Loucy (cell line): ENCODE data around the gene DUSP22.

Experiments used
- H2AFZ ChIP-seq: fragments of 200-600 bp; sonication (generic); 2 replicates; pipeline ENCODE4 v1.6.0; 2016; ENCODE audit warnings: antibody characterized with exemption, mild to moderate bottlenecking, low read length, moderate library complexity
- H3F3A ChIP-seq: fragments of 200-600 bp; 2 replicates; pipeline ENCODE4 v1.6.0; 2016; ENCODE audit warnings: antibody characterized with exemption, low read depth, mild to moderate bottlenecking
- H3K27me3 ChIP-seq: fragments of 200-600 bp; sonication (generic); 2 replicates; pipeline ENCODE4 v1.6.1; 2014; ENCODE audit warnings: low read length, mild to moderate bottlenecking; ENCODE audit not compliant: insufficient read depth, poor library complexity, severe bottlenecking
- H3K36me3 ChIP-seq: fragments of 200-600 bp; sonication (generic); 2 replicates; pipeline ENCODE4 v1.6.1; 2016; ENCODE audit warnings: low read length; ENCODE audit not compliant: insufficient read depth
- H3K4me1 ChIP-seq: fragments of 200-600 bp; sonication (generic); 2 replicates; pipeline ENCODE4 v1.5.1; 2014; ENCODE audit warnings: low read length, mild to moderate bottlenecking; ENCODE audit not compliant: insufficient read depth, poor library complexity, severe bottlenecking
- H3K4me2 ChIP-seq: fragments of 200-600 bp; sonication (generic); 2 replicates; pipeline ENCODE4 v1.6.0; 2014; ENCODE audit warnings: antibody characterized with exemption, low read length, low read depth, mild to moderate bottlenecking; ENCODE audit not compliant: poor library complexity, severe bottlenecking
- H3K4me3 ChIP-seq: fragments of 200-600 bp; sonication (generic); 2 replicates; pipeline ENCODE4 v1.5.1; 2014; ENCODE audit warnings: low read length, mild to moderate bottlenecking, mixed read lengths; ENCODE audit not compliant: poor library complexity, severe bottlenecking
- H3K79me2 ChIP-seq: fragments of 200-600 bp; sonication (generic); 2 replicates; pipeline ENCODE4 v1.6.1; 2014; ENCODE audit warnings: low read length; ENCODE audit not compliant: insufficient read depth
- H3K9ac ChIP-seq: fragments of 200-600 bp; sonication (generic); 2 replicates; pipeline ENCODE4 v1.6.0; 2014; ENCODE audit warnings: mild to moderate bottlenecking, low read depth, low read length, moderate library complexity; ENCODE audit not compliant: poor library complexity, severe bottlenecking
- H3K9me2 ChIP-seq: fragments of 200-600 bp; sonication (generic); replicated peaks from 2 replicates; pipeline ENCODE4 v1.6.1; 2016; ENCODE audit warnings: low read depth, low read length, mixed read lengths
- H3K9me3 ChIP-seq: fragments of 200-600 bp; sonication (generic); 2 replicates; pipeline ENCODE4 v1.6.1; 2014; ENCODE audit warnings: mild to moderate bottlenecking, antibody characterized with exemption, low read length, low read depth; ENCODE audit not compliant: insufficient read depth
- H4K20me1 ChIP-seq: fragments of 200-600 bp; sonication (generic); 2 replicates; pipeline ENCODE4 v1.6.0; 2014; ENCODE audit warnings: antibody characterized with exemption, low read length, mild to moderate bottlenecking; ENCODE audit not compliant: insufficient read depth, poor library complexity, severe bottlenecking
- EZH2phosphoT487 ChIP-seq: fragments of 200-600 bp; IDR thresholded peaks from 2 replicates; pipeline ENCODE4 v1.6.1; 2018; ENCODE audit warnings: antibody characterized with exemption, mild to moderate bottlenecking, moderate library complexity, borderline replicate concordance
- TF ChIP-seq, protein P1 (sequence below): fragments of 200-600 bp; sonication (generic); conservative IDR thresholded peaks from 2 replicates; pipeline ENCODE4 v1.5.1; 2014; ENCODE audit warnings: mild to moderate bottlenecking, antibody characterized with exemption, low read length

DUSP22 gene

DNA sequence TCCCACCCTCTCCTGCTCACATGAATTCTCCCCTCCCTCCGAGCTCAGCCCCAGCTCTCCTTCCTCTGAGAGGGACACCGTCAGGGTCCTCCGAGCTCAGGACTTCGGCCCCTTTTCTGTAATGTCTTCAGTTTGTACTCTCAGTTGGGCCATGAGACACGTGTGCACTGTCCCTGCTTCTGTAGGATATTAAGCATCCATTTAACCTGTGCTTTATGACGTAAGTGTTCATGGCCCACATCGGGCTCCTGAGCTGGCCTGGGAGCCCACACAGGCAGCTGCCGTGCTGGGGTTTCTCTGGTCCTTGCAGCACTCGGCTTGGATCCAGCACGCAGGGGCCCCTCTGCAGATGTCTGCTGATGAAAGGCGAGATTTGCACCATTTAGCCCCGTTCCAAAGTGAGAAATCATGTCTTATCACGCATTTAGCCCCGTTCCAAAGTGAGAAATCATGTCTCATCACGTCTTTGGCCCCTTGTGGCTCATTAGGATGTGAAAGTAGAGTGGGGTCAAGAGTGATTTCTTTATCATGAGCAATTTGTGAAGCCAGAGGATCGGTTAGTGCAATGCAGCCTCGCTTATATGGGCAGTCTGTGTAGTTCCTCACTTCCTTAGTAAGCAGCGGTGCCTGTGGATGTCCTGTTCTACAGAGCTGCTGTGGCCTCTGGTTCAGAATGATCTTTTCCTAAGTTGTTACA is 25.3 kb downstream of the DUSP22 start:
- TF ChIP-seq, protein P1, sequence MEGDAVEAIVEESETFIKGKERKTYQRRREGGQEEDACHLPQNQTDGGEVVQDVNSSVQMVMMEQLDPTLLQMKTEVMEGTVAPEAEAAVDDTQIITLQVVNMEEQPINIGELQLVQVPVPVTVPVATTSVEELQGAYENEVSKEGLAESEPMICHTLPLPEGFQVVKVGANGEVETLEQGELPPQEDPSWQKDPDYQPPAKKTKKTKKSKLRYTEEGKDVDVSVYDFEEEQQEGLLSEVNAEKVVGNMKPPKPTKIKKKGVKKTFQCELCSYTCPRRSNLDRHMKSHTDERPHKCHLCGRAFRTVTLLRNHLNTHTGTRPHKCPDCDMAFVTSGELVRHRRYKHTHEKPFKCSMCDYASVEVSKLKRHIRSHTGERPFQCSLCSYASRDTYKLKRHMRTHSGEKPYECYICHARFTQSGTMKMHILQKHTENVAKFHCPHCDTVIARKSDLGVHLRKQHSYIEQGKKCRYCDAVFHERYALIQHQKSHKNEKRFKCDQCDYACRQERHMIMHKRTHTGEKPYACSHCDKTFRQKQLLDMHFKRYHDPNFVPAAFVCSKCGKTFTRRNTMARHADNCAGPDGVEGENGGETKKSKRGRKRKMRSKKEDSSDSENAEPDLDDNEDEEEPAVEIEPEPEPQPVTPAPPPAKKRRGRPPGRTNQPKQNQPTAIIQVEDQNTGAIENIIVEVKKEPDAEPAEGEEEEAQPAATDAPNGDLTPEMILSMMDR: no peak
- TF ChIP-seq EZH2phosphoT487: no peak
- Histone ChIP-seq H2AFZ (no peak overlapping the region), H3K9ac (no peak overlapping the region), H3K4me2 (no peak overlapping the region), H3K9me3 (no peaks in the 10 kb centered on the region), H3K4me3 (no peak overlapping the region), H3K9me2 (no peaks in the 10 kb centered on the region), H3K4me1 (peaks cover 17% of the 10 kb centered on the region), H4K20me1 (no peaks in the 10 kb centered on the region), H3K79me2 (no peaks in the 10 kb centered on the region; the same call in 1 of the 2 replicates), H3F3A (no peaks in the 10 kb centered on the region), H3K36me3 (peaks cover 3% of the 10 kb centered on the region; the same call in 1 of the 2 replicates), H3K27me3 (no peaks in the 10 kb centered on the region)

DNA sequence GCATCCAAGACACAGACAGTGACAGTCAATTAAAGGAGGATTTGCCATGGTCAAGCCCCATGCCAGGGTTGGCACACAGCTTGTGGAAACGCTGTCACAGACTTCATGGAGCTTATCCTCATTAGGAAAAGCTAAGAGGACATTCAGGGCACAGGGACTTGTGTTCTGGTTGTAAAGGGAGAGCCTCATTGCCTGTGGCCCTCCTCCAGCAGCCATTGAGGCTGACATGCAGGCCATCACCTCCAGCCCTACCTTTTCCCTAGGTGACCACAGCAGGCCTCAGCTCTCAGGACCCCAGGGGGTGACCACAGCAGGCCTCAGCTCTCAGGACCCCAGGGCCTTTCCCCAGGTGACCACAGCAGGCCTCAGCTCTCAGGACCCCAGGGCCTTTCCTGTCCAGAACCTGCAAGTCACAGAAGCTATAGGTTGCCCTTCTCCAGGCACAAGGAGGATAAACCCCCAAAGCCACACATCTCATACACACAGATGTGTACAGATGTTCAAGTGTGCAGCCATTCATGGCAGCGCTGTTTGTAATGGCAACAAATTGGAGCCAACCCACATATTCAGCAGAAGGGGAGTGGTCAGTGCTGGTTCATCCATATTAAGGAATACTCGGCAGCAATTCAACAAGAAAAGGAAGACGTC is 26.1 kb downstream of the DUSP22 start:
- Histone ChIP-seq H3K36me3 (peaks cover 3% of the 10 kb centered on the region; the same call in 1 of the 2 replicates), H3K27me3 (no peaks in the 10 kb centered on the region), H3K79me2 (no peaks in the 10 kb centered on the region; the same call in 1 of the 2 replicates), H3F3A (no peaks in the 10 kb centered on the region), H3K9ac (no peak overlapping the region), H3K4me3 (no peak overlapping the region), H3K4me1 (peaks cover 10% of the 10 kb centered on the region), H4K20me1 (no peaks in the 10 kb centered on the region), H3K4me2 (no peak overlapping the region), H3K9me3 (no peaks in the 10 kb centered on the region), H3K9me2 (no peaks in the 10 kb centered on the region), H2AFZ (no peak overlapping the region)
- TF ChIP-seq, protein P1: no peak
- TF ChIP-seq EZH2phosphoT487: no peak

DNA sequence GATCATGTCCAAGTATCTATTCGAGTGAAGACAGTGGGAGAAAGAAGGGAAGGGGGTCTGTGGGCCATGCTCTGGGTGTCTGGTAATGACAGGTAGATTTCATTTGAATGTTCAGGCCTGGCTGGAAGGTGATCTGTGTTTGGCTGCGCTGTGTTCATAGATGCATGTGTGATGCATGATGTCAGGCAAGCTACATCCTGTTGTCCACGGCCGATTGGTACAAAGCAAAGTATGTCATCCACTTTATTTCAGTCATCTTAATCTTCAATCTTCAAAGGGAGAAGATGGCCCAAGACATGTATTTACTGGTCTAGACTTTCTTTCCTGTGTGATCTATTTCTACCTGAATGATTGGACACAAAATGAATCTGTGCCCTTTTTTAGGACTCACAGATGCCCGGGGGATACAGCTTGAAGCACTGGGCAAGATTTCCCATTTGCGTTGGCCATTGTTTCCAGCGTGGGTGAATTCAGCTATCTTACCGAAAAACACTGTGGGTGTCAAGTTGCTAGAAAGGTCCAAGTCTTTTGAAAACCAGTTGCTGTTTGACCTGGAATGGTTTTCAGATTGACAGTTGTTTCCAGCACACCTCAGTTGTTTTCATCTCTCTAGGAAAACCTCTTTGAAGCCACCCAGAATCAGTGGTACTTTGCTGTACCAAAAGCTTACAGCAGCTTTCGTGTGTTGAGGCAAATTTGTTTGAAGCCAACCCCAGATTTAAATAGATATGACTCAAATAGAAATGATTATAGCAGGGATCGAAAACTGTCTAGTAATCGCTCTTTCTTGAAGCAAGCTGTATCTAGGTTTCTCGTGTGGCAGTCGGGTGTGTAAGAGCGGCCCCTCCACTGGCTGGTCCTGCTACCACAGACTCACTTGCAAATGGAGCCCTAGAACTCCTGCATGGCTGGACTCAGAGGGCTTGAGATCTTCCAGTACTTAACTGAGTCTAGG is 27.2 kb downstream of the DUSP22 start:
- H4K20me1 ChIP-seq: no peaks in the 10 kb centered on the region
- no peak overlapping the region for H3K4me2 ChIP-seq
- H3K27me3 ChIP-seq: no peaks in the 10 kb centered on the region
- no peaks in the 10 kb centered on the region for H3K9me2 ChIP-seq
- no peak overlapping the region for H3K9ac ChIP-seq
- peaks cover 10% of the 10 kb centered on the region for H3K4me1 ChIP-seq
- H2AFZ ChIP-seq: no peak overlapping the region
- no peaks in the 10 kb centered on the region; the same call in 1 of the 2 replicates for H3K79me2 ChIP-seq
- no peak for TF ChIP-seq EZH2phosphoT487
- TF ChIP-seq, protein P1: no peak
- no peaks in the 10 kb centered on the region for H3F3A ChIP-seq
- H3K9me3 ChIP-seq: no peaks in the 10 kb centered on the region
- peaks cover 3% of the 10 kb centered on the region; the same call in 1 of the 2 replicates for H3K36me3 ChIP-seq
- no peak overlapping the region for H3K4me3 ChIP-seq
